C1 segment of cervical spinal cord (tissue), 14 donors: Measurements from ENCODE around the gene LRBA.
A peak's percentile ranks its signal among the peaks of the same experiment; 100 is the strongest.

Source experiments
- DNase-seq, 14 donors: peaks; one replicate each; lab custom pipeline; 2025; lab: John Stamatoyannopoulos, UW

The LRBA gene

GRCh38 chr4:150250998-150251651 is 764.0 kb downstream of the LRBA start:
- no peak for DNase-seq

DNA sequence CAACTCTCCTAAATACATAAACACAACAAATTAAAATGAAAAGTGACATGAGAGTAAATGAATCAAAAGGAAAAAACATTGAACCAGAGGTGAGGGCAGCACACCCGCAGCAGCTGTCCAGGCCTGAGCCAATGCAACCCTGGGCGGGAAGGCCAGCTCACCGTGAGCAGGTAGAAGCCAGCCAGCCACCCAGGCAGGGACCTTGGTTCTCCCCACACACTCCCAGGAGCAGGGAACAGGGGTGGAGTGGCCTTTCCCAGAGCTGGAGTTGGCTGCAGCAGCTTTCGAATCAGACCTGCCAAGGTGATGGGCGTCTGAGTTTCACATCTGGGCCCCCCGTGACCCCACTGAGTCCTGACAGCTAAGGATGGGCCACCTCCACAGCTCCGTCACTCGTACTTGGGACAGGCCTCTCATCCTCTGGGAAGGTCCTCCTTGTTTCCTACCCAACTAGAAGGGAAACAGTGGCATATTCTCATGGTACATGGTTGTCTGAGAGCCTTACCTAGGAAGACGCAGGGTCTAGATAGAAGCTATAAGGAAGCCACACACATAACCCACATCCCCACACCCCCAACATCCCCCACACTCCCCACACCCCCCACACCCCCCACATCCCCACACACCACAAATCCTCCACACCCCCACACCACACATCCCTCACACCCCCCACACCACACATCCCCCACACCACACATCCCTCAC is 764.6 kb downstream of the LRBA start:
- no peak for DNase-seq

DNA sequence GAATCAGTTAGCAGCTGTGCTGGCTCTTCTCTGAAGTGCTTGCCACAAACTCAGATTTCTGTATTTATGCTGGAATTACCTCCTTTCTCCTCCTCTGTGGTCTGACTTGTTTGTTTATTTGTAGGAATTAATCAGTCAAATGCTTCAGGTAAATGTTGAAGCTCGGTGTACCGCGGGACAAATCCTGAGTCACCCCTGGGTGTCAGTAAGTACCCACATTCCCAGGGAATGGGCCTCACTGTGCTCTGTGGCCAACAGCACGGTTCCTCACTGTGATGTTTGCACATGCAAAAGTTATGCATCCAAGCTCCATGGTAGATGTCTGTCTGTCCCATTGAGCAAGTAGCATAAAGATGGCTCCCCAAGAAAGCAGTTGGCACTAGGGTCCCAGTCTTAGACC is 766.9 kb downstream of the LRBA start:
- no peak for DNase-seq

GRCh38 chr4:150247184-150247583 is 767.9 kb downstream of the LRBA start:
- no peak for DNase-seq

- no peak for DNase-seq
Observed at GRCh38 chr4:150244600-150244999, 770.5 kb downstream of the LRBA start.

DNA sequence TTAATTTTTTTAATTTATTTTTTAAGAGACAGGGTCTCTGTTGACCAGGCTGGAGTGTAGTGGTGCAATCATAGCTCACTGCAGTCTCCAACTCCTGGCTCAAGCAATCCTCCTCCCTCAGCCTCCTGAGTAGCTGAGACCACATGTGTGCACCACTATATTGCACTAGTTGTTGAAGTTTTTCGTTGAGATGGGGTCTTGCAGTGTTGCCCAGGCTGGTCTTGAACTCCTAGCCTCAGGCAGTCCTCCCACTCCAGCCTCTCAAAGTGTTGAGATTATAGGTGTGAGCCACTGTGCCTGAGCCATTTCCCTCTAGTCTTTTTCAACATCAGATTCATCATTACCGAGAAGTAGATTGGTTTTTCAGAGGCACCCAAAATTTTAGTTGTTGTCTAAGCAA is 771.2 kb downstream of the LRBA start:
- no peak for DNase-seq

DNA sequence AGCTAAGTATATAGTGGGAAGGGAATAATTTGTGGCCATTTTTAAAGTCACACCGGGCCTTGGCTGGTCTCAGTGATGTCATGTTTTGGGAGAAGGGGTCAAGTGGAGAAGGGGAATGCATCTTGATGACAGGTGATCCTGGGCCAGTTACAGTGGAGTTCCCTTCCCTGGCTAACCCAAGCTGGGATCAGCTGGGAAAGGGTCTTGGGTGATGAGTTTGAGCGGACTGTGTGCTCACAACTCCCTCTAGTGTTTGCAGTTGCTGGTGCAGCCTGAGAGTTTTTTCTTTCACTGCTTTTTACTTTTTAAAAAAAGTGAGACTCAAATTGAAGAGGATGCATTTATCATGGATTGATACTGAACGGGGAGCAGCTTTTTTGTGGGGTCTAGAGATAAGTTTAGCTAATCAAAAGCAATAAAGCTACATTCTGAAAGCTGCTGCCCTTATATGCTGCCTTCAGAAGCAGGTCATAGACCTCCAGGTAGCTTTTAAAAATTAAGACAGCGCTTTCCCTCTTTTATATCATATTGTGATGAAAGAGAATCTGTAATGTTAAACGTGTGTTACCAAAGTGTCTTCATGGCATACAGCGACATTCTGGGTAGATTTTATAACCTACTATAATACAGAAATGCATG is 772.1 kb downstream of the LRBA start:
- DNase-seq: peak in 2 of 14 donors; percentile 20 to 22

DNA sequence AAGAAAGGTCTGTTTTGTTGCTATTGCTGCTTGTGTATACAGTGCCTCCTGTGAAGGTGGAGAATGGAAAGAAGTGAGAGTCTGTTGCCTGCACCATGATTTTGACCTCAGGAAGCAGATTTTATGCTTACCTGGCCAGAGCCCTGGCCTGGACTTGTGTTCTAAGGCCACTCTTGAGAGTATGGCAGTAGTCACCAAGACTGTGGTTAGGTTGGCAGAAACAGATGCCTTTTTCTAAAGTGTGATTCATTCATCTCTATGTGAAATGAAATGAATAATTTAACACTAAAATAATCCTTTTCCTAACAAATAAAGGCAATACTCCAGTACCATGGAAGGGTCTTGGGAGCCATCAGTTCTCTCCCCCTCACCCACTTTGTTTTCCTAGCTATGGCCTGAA is 775.1 kb downstream of the LRBA start:
- DNase-seq: no peak

GRCh38 chr4:150238591-150238990 is 776.5 kb downstream of the LRBA start:
- no peak for DNase-seq

- DNase-seq: no peak
Observed at GRCh38 chr4:150237110-150237872, 777.8 kb downstream of the LRBA start.

GRCh38 chr4:150236626-150237025 is 778.5 kb downstream of the LRBA start:
- DNase-seq: no peak

DNA sequence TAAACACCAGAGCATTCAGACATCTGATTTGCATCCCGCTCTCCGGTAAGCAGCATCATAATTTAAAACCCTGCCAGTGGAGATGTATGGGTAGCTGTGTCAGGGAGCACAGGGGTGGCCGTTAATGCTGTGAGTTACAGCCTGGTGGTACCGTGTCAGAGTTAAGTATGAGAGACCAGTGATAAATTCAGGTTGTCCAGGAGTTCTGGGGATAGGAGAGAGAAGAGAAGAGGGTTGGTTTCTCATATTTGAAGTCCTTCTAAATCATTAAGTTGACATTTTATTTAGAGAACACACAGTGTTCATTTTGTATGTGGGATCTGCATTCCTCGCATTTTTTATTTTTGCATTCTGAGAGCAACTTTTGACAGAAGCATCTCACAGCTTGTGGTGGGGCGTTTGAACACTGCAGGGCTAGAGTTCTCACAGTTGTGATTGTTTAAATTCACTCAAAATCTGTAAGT is 779.2 kb downstream of the LRBA start:
- DNase-seq: no peak

GRCh38 chr4:150235317-150235716 is 779.8 kb downstream of the LRBA start:
- no peak for DNase-seq

- DNase-seq: no peak
Observed at GRCh38 chr4:150234246-150234645, 780.8 kb downstream of the LRBA start.

DNA sequence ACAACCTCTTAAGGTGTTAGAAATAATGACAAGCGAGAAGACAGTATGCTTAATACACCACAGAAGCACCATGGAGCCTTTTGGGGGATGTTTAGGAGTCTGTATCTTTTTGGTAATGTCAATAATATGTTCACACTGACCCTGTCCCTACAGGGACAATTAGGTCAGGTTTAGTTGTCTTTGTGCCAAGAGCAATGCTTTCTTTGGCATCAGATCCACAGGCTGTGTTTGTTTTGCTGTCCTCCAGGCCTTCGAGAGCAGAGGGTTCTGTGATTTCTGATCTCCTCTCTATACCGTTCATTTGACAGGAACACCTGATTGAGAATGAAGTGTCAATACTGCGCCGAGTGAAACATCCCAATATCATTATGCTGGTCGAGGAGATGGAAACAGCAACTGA is 783.1 kb downstream of the LRBA start:
- no peak for DNase-seq

DNA sequence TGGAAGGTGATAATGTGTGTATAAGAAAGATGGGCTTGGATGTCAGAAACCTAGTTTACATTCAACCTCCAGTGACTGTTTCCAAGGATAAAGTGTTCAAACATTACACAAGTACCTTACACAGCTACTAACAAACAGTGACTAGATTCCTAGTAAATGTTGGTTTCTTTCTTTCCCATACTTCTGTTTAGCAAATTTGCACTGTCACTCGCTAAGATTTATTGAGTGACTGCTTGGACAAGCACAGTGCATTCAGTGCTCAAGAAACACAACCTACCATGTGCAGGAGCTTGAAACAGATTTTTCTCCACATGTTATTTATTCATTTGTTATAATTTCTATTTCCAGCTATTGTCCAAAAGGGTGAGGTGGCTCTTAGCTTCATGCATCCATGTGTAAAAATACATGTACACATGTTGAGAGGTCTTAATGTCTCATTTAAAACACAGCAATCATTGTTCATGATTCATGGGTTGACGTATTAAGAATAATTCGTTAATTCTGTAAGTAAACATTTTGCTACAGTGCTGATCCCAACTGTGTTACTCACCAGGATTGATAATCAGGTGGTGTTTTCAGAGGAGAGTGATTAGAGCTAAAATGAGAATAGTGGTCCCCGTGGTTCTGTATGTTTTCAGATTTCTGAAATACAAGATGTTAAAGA is 783.8 kb downstream of the LRBA start:
- no peak for DNase-seq

- DNase-seq: no peak
Observed at GRCh38 chr4:150230561-150230960, 784.5 kb downstream of the LRBA start.

- no peak for DNase-seq
Observed at GRCh38 chr4:150229520-150229919, 785.6 kb downstream of the LRBA start.

- no peak for DNase-seq
Observed at GRCh38 chr4:150224896-150225591, 790.0 kb downstream of the LRBA start.

- no peak for DNase-seq
Observed at GRCh38 chr4:150219841-150220240, 795.2 kb downstream of the LRBA start.

GRCh38 chr4:150218447-150218846 is 796.6 kb downstream of the LRBA start:
- no peak for DNase-seq
